HG03342 (cell line): Measurements from ENCODE around the gene GOLGA8M.
"Not testable (repeated sequence)": the region's sequence is repeated elsewhere in the genome, so short reads cannot be mapped to it uniquely, and the experiment has no call there.

Source experiments
- ATAC-seq: cut with Tn5 transposase; IDR thresholded peaks from one replicate; pipeline ENCODE4 v1.9.1; 2021; ENCODE audit warnings: mild to moderate bottlenecking, moderate library complexity; ENCODE audit not compliant: unreplicated experiment

Gene GOLGA8M, protein sequence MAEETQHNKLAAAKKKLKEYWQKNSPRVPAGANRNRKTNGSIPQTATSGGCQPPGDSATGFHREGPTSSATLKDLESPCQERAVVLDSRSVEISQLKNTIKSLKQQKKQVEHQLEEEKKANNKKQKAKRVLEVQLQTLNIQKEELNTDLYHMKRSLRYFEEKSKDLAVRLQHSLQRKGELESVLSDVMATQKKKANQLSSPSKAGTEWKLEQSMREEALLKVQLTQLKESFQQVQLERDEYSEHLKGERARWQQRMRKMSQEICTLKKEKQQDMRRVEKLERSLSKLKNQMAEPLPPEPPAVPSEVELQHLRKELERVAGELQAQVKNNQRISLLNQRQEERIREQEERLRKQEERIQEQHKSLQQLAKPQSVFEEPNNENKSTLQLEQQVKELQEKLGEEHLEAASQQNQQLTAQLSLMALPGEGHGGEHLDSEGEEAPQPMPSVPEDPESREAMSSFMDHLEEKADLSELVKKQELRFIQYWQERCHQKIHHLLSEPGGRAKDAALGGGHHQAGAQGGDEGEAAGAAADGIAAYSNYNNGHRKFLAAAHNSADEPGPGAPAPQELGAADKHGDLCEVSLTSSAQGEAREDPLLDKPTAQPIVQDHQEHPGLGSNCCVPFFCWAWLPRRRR

DNA sequence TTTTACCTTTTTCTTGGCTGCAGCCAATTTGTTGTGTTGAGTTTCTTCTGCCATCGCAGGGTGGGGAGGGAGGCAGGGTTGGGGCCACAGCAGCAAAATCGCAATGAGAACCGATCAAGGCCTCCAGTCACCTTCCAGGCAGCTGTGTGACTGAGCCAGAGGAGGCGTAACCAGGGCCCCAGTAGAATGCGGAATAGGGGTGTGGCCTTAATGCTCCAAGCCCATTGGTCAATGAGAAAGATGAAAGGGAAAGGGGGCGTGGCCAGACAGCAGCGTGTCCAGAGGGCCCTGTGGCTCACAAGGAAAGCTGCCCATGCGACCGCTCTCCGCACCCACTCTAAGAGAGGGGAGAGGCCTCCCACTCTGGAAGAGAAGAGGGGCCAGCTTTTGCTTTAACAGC is at the start of gene GOLGA8M:
GOLGA8M (minus strand) TSS at position 152 of the 400 bp plus-strand sequence; CDS start at position 54, 98 bp downstream.
- not testable (repeated sequence) for ATAC-seq

DNA sequence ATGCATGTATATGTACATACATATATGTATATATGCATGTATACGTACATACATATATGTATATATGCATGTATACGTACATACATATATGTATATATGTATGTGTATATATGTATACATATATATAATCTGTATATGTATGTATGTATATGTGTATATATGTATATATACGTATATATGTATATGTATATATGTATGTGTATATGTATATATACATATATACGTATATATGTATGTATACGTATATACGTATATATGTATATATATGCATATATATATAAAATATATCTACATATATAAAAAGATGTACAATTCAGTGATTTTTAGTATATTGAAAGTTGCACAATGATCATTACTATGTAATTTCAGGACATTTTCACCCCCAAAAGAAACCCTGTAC is 30.7 kb upstream of the GOLGA8M start:
- not testable (repeated sequence) for ATAC-seq

- peak; percentile 46 for ATAC-seq
These were observed 26.5 kb upstream of the GOLGA8M start for GRCh38 chr15:28738590-28739292.

DNA sequence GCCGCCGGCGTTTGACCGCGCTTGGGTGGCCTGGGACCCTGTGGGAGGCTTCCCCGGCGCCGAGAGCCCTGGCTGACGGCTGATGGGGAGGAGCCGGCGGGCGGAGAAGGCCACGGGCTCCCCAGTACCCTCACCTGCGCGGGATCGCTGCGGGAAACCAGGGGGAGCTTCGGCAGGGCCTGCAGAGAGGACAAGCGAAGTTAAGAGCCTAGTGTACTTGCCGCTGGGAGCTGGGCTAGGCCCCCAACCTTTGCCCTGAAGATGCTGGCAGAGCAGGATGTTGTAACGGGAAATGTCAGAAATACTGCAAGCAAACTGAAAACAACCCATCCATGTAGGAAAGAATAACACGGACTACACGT is 26.0 kb upstream of the GOLGA8M start:
- peak; percentile 15 for ATAC-seq

DNA sequence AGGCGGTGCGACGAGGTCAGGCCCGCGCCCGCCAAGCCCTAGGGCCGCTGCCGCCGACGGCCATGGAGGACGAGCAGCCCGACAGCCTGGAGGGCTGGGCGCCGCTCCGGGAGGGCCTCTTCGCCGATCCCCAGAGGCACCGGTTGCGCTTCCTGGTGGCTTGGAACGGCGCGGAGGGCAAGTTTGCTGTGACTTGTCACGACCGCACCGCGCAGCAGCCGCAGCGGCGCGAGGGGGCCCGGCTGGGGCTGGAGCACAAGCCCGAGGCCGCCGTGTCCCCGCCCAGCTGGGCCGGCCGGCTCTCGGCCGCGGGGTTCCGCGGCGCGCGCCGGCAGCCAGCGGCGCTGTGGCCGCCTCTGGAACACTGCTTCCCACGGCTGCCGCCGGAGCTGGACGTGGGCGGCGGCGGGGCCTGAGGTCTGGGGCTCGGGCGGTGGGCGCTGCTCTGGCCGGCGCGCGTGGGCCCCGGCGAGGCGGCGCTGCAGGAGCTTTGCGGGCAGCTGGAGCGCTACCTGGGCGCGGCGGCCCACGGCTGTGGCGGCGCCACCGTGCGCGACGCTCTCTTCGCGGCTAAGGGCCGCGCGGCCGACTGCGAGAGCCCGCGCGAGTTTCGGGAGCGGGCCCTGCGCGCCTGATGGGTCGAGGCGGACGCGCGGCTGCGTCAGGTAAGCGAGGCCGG is 25.4 kb upstream of the GOLGA8M start:
- peak; percentile 47 for ATAC-seq

- not testable (repeated sequence) for ATAC-seq
These were observed 15.8 kb upstream of the GOLGA8M start for GRCh38 chr15:28728061-28728460.

GRCh38 chr15:28727026-28727425 is 14.8 kb upstream of the GOLGA8M start:
- not testable (repeated sequence) for ATAC-seq

- no peak for ATAC-seq
These were observed 13.9 kb upstream of the GOLGA8M start for GRCh38 chr15:28726102-28726501.

- no peak for ATAC-seq
These were observed 13.3 kb upstream of the GOLGA8M start for GRCh38 chr15:28725556-28725955.

DNA sequence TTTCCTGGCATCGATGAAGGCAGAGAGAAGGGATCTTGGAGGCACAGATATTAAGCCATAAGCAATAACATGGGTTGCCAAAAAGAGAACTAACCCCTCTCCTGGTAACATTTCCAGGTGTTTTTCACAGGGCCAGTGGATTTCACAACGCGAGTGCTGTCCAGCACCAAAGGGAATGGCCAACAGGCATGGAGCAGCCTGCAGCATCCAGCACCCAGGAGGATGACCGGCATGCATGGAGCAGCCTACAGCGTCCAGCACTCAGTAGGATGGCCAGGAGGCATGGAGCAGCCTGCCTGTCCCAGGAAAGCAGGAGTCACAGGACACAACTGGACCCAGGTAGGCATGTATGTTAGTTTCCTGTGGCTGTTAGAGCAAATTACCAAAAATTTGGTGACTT is 11.8 kb upstream of the GOLGA8M start:
- ATAC-seq = not testable (repeated sequence)

DNA sequence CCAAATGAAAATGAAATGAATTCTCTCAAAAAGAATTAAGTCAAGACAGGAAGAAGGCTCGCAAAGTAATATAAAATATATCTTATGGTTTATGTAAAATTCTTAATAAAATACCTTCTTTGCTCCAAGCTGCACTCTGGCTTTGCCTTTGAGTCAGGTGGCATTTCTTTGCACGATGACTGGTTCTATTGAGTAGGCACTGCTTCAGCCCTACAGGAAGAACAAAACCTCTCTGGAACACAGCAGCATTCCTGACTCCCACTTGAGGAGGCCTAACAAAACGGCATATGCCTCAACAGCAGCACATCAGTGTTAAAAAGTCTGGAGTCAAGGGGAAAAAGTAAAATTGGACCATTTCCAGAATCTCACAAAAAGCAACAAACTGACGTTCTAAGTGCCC is 7.4 kb upstream of the GOLGA8M start:
- not testable (repeated sequence) for ATAC-seq

GRCh38 chr15:28718576-28718975 is 6.4 kb upstream of the GOLGA8M start:
- ATAC-seq = not testable (repeated sequence)

DNA sequence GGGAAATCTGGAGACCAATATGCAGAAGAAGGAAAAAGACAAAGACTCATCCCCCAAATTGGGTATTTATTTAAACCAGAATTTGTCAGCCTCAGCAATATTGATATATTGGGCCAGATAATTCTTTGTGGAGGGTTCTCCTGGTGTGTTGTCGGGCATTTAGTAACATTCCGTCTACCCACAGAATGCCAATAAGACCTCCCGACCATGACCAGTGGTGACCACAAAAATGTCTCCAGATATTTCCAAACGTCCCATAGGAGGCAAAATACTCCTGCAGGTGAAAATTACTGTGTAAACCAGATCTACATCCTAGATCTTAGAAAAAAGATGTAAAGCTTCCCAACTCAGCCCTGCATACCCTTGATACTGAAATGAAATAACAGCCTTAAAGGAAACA is 2.0 kb upstream of the GOLGA8M start:
- ATAC-seq = not testable (repeated sequence)

DNA sequence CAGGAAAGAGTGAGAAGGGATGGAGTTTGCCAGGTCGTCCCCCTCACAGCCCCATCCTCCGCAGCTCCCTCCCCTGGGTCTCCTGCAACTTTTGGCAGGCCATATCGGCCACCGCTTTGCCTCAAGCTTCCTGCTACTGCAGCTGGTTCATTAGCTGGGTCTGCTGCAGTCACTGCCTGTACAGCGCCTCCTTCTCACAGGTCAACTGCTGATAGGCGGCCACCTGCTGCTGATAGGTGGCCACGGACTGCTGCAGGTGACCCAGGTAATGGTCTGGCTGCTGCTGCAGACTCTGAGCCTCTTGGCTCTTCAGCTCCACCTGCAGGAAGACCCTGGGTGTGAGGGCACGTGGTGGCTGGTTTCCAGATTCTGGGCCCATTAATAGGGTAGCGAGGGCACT is 8.3 kb downstream of the GOLGA8M start:
- ATAC-seq = not testable (repeated sequence)

DNA sequence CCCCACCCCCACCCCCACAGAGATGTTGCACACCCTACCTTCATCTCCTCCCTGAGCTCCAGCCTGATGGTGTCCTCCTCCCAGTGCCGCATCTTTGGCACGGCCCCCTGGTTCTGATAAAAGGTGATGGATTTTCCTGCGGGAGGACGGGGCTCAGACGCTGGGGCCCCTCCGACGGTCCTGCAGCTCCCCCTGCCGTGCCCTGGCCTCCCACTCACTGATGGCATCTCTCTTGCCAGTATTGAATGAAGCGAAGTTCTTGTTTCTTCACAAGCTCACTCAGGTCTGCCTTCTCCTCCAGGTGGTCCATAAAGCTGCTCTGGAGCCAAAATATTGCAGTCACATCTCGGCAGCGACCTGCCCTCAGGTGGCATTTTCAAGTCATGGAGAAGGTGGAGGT is 9.8 kb downstream of the GOLGA8M start:
- ATAC-seq = not testable (repeated sequence)

DNA sequence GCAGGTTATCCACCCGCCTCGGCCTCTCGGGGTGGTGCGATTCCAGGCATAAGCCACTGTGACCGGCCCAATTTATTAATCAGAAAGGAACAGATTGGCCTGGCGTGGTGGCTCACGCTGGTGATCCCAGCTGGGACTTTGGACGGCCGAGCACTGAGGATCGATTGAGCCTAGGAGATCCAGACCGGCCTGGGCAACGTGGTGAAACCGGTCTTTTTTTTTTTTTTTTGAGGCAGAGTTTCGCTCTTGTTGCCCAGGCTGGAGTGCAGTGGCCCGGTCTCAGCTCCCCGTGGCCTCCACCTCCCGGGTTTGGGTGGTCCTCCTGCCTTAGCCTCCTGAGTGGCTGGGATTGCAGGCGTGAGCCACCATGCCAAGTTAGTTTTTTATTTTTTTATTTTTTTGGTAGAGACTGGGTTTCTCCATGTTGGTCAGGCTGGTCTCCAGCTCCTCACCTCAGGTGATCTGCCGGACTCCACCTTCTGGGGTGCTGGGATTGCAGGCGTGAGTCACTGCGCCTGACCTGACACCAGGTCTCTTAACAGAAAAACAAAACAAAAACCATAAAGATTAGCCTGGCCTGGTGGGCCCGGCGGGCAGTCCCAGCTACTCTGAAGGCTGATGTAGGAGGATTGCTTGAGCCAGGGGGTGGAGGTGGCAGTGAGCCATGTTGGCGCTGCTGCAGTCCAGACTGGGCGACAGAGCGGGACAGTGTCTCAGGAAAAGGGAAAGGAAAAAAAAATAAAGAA is 18.0 kb downstream of the GOLGA8M start:
- ATAC-seq = not testable (repeated sequence)

GRCh38 chr15:28693021-28693420 is 19.2 kb downstream of the GOLGA8M start:
- ATAC-seq = not testable (repeated sequence)

DNA sequence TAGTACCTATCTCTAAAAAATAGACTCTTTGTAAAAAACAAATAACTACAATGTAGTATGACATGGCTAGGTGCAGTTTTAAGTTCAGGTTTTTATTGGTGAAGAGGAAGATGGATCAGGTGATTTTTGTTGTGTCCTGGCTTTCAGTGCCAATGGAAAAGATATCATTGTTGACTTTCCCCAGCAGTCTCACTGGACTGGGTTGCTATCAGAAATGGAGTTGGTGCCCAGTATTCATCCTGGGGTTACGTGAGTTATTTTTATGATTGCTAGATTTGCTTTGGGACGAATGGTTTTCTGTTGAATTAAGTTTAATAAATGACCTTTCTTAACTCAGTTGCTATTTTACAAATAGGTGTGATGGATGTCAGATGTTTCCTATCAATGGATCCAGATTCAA is 38.7 kb downstream of the GOLGA8M start:
- not testable (repeated sequence) for ATAC-seq

GRCh38 chr15:28672122-28672521 is 40.1 kb downstream of the GOLGA8M start:
- not testable (repeated sequence) for ATAC-seq

DNA sequence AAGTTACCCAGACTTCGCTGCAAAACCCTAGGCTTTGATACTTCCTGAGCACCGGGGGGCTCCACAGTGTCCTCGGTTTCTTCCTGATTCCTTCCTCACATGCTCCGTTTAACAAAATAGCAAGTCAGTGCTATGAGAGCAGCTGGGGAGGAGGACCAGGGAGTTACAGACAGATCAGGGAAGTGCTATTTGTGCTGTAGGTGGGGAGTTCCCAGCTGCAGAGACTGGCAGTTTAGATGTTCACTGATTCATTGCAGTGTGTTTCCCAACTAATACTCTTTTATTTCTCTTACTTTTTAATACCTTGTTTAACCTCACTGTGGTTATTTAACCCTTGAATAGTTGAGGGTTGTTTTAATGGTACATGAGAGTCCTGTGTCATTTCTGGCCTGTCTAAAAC is 45.8 kb downstream of the GOLGA8M start:
- not testable (repeated sequence) for ATAC-seq
